Measurements from ENCODE around the gene INTS1. TPM values are rescaled to one million over a fixed set of nuclear protein-coding genes. Genes with fewer than 3 reads are reported as not detected.

Gene INTS1
- total and polyA plus RNA-seq, 2 donors (not counting 1 experiment from before 2014, with no cell fraction given), result 128 to 160 TPM

DNA sequence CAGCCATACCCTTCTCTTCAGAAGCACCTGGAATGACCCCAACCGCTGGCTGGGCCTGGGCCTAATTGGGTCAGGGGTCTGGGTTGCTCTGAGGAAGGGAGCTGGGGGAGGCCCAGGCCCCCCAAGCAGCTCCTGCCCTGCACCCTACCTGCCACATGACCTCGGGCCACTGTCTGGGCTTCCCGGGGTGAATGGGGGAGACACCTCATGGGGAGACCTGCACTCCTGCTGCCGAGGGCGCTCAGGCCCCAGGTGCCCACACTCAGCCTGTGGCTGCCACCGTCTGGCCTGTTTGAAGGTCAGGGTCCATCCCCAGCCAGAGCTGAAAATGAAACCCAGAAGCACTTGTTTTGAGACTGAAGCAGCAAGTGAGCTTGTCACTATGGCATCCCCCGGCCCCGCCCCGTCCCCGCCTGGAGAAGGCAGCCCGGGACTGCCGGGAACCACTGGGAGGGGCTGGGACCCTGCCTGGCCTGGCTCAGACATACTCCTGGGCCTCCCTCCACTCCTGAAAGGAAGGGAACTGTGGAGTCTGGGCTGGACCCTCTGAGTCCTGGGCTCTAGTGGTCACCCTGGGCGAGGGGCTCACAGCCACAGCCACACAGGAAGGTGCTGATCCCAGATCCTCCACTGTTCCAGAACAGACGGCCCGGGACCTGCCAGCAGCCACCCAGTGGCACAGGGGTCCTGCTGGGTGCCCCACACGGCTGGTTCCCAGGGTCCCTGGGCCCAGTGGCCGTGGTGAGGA is 37.5 kb downstream of the INTS1 start:
- H2AFZ ChIP-seq (ENCODE audit: insufficient read depth, low read depth, low read length, poor library complexity, severe bottlenecking), result no peak overlapping the region
- H3K79me2 ChIP-seq (ENCODE audit: control insufficient read depth, insufficient read depth, low read length), result no peaks in the 10 kb centered on the region
- no peaks in the 10 kb centered on the region for H3K4me1 ChIP-seq (ENCODE audit: control insufficient read depth in 2 of 2, insufficient read depth in 2 of 2, low read length in 2 of 2)
- DNase-seq (no peak), ATAC-seq (ENCODE audit: low read depth) (no peak)
- H3K36me3 ChIP-seq (replicated peaks in 1 of 2; ENCODE audit: control extremely low read depth in 1 of 2, control insufficient read depth in 1 of 2, extremely low read depth in 1 of 2, insufficient read depth in 2 of 2, low read length in 1 of 2), result peaks cover 0 to 8% of the 10 kb centered on the region in 2 experiments
- intact Hi-C loops (cut with micrococcal nuclease), result no loop called here
- ChIA-PET CTCF (no interaction called here), POLR2A (no interaction called here)
- H3K9ac ChIP-seq (ENCODE audit: low read length), result no peak overlapping the region
- H3K4me3 ChIP-seq (ENCODE audit: control extremely low read depth in 1 of 5, extremely low read depth in 1 of 5, insufficient read depth in 1 of 5, low read depth in 2 of 5, low read length in 4 of 5), result no peak overlapping the region
- H3K4me2 ChIP-seq (replicated peaks; ENCODE audit: low read depth, low read length, poor library complexity, severe bottlenecking), result no peak overlapping the region
- Mint-ChIP-seq H3K9me3 (ENCODE audit: insufficient read depth) (no peaks in the 10 kb centered on the region), H3K27me3 (no peaks in the 10 kb centered on the region), H3K4me3 (no peak overlapping the region), H3K4me1 (peaks cover 4% of the 10 kb centered on the region), H3K27ac (no peak overlapping the region)
- TF ChIP-seq, protein P1, sequence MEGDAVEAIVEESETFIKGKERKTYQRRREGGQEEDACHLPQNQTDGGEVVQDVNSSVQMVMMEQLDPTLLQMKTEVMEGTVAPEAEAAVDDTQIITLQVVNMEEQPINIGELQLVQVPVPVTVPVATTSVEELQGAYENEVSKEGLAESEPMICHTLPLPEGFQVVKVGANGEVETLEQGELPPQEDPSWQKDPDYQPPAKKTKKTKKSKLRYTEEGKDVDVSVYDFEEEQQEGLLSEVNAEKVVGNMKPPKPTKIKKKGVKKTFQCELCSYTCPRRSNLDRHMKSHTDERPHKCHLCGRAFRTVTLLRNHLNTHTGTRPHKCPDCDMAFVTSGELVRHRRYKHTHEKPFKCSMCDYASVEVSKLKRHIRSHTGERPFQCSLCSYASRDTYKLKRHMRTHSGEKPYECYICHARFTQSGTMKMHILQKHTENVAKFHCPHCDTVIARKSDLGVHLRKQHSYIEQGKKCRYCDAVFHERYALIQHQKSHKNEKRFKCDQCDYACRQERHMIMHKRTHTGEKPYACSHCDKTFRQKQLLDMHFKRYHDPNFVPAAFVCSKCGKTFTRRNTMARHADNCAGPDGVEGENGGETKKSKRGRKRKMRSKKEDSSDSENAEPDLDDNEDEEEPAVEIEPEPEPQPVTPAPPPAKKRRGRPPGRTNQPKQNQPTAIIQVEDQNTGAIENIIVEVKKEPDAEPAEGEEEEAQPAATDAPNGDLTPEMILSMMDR (IDR thresholded peaks at IDR 0.05), result no peak
- TF ChIP-seq EZH2 (IDR thresholded peaks at IDR 0.05; ENCODE audit: borderline replicate concordance, insufficient read depth, low read depth, low read length, poor library complexity, severe bottlenecking), result no peak
- no peak overlapping the region for H3K27ac ChIP-seq (ENCODE audit: low read length in 2 of 2)
- H3K27me3 ChIP-seq (replicated peaks in 1 of 4; ENCODE audit: control extremely low read depth in 1 of 4, control insufficient read depth in 3 of 4, insufficient read depth in 4 of 4, low read length in 3 of 4), result no peaks in the 10 kb centered on the region
- H3K9me3 ChIP-seq (ENCODE audit: control extremely low read depth in 1 of 3, control insufficient read depth in 2 of 3, insufficient read depth in 1 of 3, low read length in 2 of 3), result no peaks in the 10 kb centered on the region
- WGBS (ENCODE audit: insufficient coverage), result 76% methylated on average over 13 of the region's 17 CpGs
- H4K20me1 ChIP-seq (ENCODE audit: control insufficient read depth, insufficient read depth, low read length, poor library complexity, severe bottlenecking), result no peaks in the 10 kb centered on the region

DNA sequence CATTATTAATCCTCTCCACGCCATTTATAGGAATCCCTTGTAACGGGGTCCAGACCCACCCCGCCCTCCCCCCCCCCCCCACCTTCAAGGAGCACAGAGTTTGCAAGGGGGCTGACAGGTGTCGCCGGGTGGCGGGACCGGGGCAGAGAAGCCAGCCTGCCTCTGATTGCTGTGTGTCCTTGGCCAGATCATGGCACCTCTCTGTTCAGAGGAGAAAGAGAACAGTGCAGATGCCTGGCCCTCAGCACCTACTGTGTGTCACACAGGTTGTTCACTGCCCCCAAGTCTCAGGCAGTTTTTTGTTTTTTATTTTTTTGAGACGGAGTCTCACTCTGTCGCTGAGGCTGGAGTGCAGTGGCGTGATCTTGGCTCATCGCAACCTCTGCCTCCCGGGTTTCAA is 39.5 kb downstream of the INTS1 start:
- no peaks in the 10 kb centered on the region for H3K27me3 ChIP-seq (replicated peaks in 1 of 4; ENCODE audit: control extremely low read depth in 1 of 4, control insufficient read depth in 3 of 4, insufficient read depth in 4 of 4, low read length in 3 of 4)
- no peak overlapping the region for H3K27ac ChIP-seq (ENCODE audit: low read length in 2 of 2)
- DNase-seq (no peak), ATAC-seq (ENCODE audit: low read depth) (no peak)
- no peak overlapping the region for H3K4me2 ChIP-seq (replicated peaks; ENCODE audit: low read depth, low read length, poor library complexity, severe bottlenecking)
- intact Hi-C loops (cut with micrococcal nuclease), result no loop called here
- Mint-ChIP-seq H3K4me3 (no peak overlapping the region), H3K27me3 (no peaks in the 10 kb centered on the region), H3K9me3 (ENCODE audit: insufficient read depth) (no peaks in the 10 kb centered on the region), H3K4me1 (peaks cover 13% of the 10 kb centered on the region), H3K27ac (no peak overlapping the region)
- H3K79me2 ChIP-seq (ENCODE audit: control insufficient read depth, insufficient read depth, low read length), result no peaks in the 10 kb centered on the region
- H3K36me3 ChIP-seq (replicated peaks in 1 of 2; ENCODE audit: control extremely low read depth in 1 of 2, control insufficient read depth in 1 of 2, extremely low read depth in 1 of 2, insufficient read depth in 2 of 2, low read length in 1 of 2), result peaks cover 0 to under 1% of the 10 kb centered on the region in 2 experiments
- no peaks in the 10 kb centered on the region for H4K20me1 ChIP-seq (ENCODE audit: control insufficient read depth, insufficient read depth, low read length, poor library complexity, severe bottlenecking)
- ChIA-PET CTCF (interaction anchor here (1.8 kb wide), 1 partner anchor 9 kb away, joined by 6 read pairs; no protein-coding TSS in a partner anchor), POLR2A (no interaction called here)
- peaks cover 4 to 10% of the 10 kb centered on the region in 2 donors for H3K4me1 ChIP-seq (ENCODE audit: control insufficient read depth in 2 of 2, insufficient read depth in 2 of 2, low read length in 2 of 2)
- H2AFZ ChIP-seq (ENCODE audit: insufficient read depth, low read depth, low read length, poor library complexity, severe bottlenecking), result no peak overlapping the region
- WGBS (ENCODE audit: insufficient coverage), result 96% methylated on average over 7 of the region's 12 CpGs
- H3K9me3 ChIP-seq (ENCODE audit: control extremely low read depth in 1 of 3, control insufficient read depth in 2 of 3, insufficient read depth in 1 of 3, low read length in 2 of 3), result peaks cover 0 to 4% (median 0%) of the 10 kb centered on the region in 3 donors
- no peak for TF ChIP-seq EZH2 (IDR thresholded peaks at IDR 0.05; ENCODE audit: borderline replicate concordance, insufficient read depth, low read depth, low read length, poor library complexity, severe bottlenecking)
- TF ChIP-seq, protein P1 (IDR thresholded peaks at IDR 0.05), result no peak
- H3K9ac ChIP-seq (ENCODE audit: low read length), result no peak overlapping the region
- no peak overlapping the region for H3K4me3 ChIP-seq (ENCODE audit: control extremely low read depth in 1 of 5, extremely low read depth in 1 of 5, insufficient read depth in 1 of 5, low read depth in 2 of 5, low read length in 4 of 5)

Data from B cell (primary cell).